Measurements from ENCODE around the gene BAK1. TPM values are rescaled to one million over a fixed set of nuclear protein-coding genes. Genes with fewer than 3 reads are reported as not detected.

The BAK1 gene
- total and polyA plus RNA-seq, 2 of the 4 experiments (the other 2 are of a cell fraction) = 12.0 to 19.0 TPM

DNA sequence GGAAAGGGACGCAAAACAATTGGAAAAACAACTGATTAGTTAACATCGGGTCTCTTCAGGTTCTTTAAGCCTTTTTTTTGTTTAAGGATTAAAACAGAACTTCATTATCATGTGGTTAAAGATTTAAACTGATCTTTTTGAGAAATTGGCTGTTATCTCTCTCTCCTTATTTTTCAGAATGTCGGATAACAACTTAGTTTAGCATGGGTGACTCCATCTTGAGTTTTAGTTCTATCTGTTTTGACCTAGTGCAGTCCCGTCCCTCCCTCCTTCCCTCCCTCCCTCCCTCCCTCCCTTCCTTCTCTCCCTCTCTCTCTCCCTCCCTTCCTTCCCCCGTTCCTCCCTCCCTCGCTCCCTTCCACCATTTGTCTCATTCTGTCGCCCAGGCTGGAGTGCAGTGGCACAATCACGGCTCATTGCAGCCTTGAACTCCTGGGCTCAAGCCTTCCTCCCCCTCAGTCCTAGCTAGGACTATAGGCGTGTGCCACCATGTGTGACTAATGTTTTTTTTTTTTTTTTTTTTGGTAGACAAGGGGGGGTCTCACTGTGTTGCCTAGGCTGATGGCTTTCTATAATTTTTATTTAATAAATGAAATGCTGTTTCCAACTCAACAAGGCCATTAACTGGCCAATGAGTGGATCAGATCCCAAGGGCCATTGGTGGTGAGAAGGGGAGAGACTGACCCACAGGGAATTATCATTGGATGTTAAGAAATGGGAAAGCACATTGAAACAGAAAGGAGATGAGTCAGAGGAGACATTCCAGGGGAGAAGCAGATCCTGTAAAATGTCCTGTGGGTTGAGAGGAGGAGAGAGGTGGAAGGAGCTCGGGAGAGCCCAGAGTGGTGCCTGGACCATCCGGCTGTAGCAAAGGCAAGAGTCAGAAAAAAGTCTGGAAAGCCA lies 13.6 kb downstream of the BAK1 start:
- no peak overlapping the region for H4K5ac ChIP-seq (ENCODE audit: low read depth, low read length)
- peak; percentile 33 for ATAC-seq (ENCODE audit: low read depth)
- peak overlapping the region; percentile 65 for H2AK9ac ChIP-seq (replicated peaks; ENCODE audit: low read depth, low read length, poor library complexity)
- ChIA-PET CTCF (no interaction called here), POLR2A (ENCODE audit: unreplicated experiment) (no interaction called here)
- no peak overlapping the region for H2AK5ac ChIP-seq (ENCODE audit: low read depth, low read length)
- H3K9me1 ChIP-seq (ENCODE audit: insufficient read depth, low read length) = peaks cover 14% of the 10 kb centered on the region; the same call in 1 of the 2 replicates
- intact Hi-C loops (cut with micrococcal nuclease) = no loop called here
- H2BK15ac ChIP-seq (ENCODE audit: low read depth, low read length) = no peak overlapping the region
- no peak overlapping the region for H3K4me3 ChIP-seq (ENCODE audit: insufficient read depth, low read depth, low read length)
- no peak overlapping the region for H3K14ac ChIP-seq (replicated peaks; ENCODE audit: low read depth, low read length)
- H2BK20ac ChIP-seq (ENCODE audit: low read depth, low read length) = 0 out of 2 replicates have a peak overlapping the region, but pooled peaks have one; percentile 22
- dilution Hi-C loops (cut with HindIII; ENCODE audit: low sequenced_read_pairs, unreplicated experiment) = no loop called here
- TF ChIP-seq RFX5 (IDR thresholded peaks at IDR 0.05; ENCODE audit: low read depth, low read length) = no peak
- TF ChIP-seq FOS (IDR thresholded peaks at IDR 0.05; ENCODE audit: low read depth, low read length) = no peak
- no peak for TF ChIP-seq MXI1 (IDR thresholded peaks at IDR 0.05; ENCODE audit: borderline replicate concordance, low read depth, low read length)
- TF ChIP-seq SMC3 (IDR thresholded peaks at IDR 0.05; ENCODE audit: low read depth, low read length) = no peak
- no peak for TF ChIP-seq CHD1 (IDR thresholded peaks at IDR 0.05; ENCODE audit: low read depth, low read length)
- TF ChIP-seq NFE2L2 (IDR thresholded peaks at IDR 0.05; ENCODE audit: low read depth, low read length) = no peak
- TF ChIP-seq POLR2A (IDR thresholded peaks at IDR 0.05; ENCODE audit: low read depth, low read length) = no peak
- no peak for TF ChIP-seq CEBPB (IDR thresholded peaks at IDR 0.05; ENCODE audit: low read depth, low read length)
- H4K91ac ChIP-seq (ENCODE audit: insufficient read depth, low read depth, low read length) = no peak overlapping the region
- in situ Hi-C loops (cut with MboI; ENCODE audit: low sequenced_read_pairs) = no loop called here
- no peak overlapping the region for H3K4me2 ChIP-seq (ENCODE audit: low read depth, low read length)
- no peak overlapping the region for H3K4ac ChIP-seq (ENCODE audit: low read depth, low read length)
- no peak overlapping the region for H2BK5ac ChIP-seq (ENCODE audit: low read depth, low read length, poor library complexity, severe bottlenecking)
- H3K56ac ChIP-seq (ENCODE audit: extremely low read depth, insufficient read depth, low read length) = no peak overlapping the region
- BruUV-seq (replicated peaks) = no TSS peak
- peak overlapping the region in 1 of 2 experiments; percentile 53; a peak in 1 of 4 replicates for H4K8ac ChIP-seq (ENCODE audit: low read depth in 2 of 2, low read length in 2 of 2)
- 78% methylated on average over 3 of the region's 11 CpGs; no CpG with 5 or more reads in 1 of the 2 experiments for WGBS, 2 experiments (ENCODE audit: extremely low coverage in 2 of 2, insufficient read length in 1 of 2)
- no peaks in the 10 kb centered on the region for H3K27me3 ChIP-seq (ENCODE audit: control insufficient read depth, insufficient read depth, low read length)
- H3K79me1 ChIP-seq (ENCODE audit: low read depth in 1 of 2, low read length in 2 of 2) = peaks cover 0 to 3% of the 10 kb centered on the region in 2 experiments; a peak in 1 of 4 replicates
- H3K4me1 ChIP-seq (ENCODE audit: control insufficient read depth, insufficient read depth, low read length) = 0 out of 2 replicates have a peak, but pooled peaks cover 1% of the 10 kb centered on the region
- no peak overlapping the region for H3K18ac ChIP-seq (ENCODE audit: low read depth, low read length)
- no peak overlapping the region for H2BK120ac ChIP-seq (ENCODE audit: low read depth, low read length)
- no peaks in the 10 kb centered on the region for H4K20me1 ChIP-seq (ENCODE audit: insufficient read depth, low read length)
- no peak overlapping the region for H3K9ac ChIP-seq (ENCODE audit: low read depth, low read length)
- H3K27ac ChIP-seq (ENCODE audit: insufficient read depth, low read length) = no peak overlapping the region
- H3K36me3 ChIP-seq (ENCODE audit: control insufficient read depth, insufficient read depth, low read length) = no peaks in the 10 kb centered on the region
- DNase-seq = peak; percentile 60
- peak overlapping the region; percentile 68 for H2AFZ ChIP-seq (replicated peaks; ENCODE audit: low read length, poor library complexity)
- H3K23ac ChIP-seq (ENCODE audit: low read depth, low read length) = no peak overlapping the region; the same call in 1 of the 2 replicates
- no peaks in the 10 kb centered on the region for H3K9me3 ChIP-seq (ENCODE audit: control insufficient read depth, insufficient read depth, low read length)
